Vagina (tissue), 2 donors: ENCODE data around the gene BMP2. TPM values are rescaled to one million over a fixed set of nuclear protein-coding genes. Genes with fewer than 3 reads are reported as not detected.

Source experiments
- DNase-seq, 2 donors: peaks; one replicate each; pipeline ENCODE4 v3.0.0-alpha.2; 2017; ENCODE audit errors: extremely low spot score in 2 of 2
- H3K27ac ChIP-seq: fragments of 200-600 bp; sonication (generic); one replicate; pipeline ENCODE4 v1.5.1; 2019
- H3K27me3 ChIP-seq: fragments of 200-600 bp; sonication (generic); one replicate; pipeline ENCODE4 v1.5.1; 2019
- H3K36me3 ChIP-seq, 2 donors: fragments of 200-600 bp; sonication (generic); one replicate each; pipeline ENCODE4 v1.5.1; 2017 to 2019
- H3K4me1 ChIP-seq: fragments of 200-600 bp; sonication (generic); one replicate; pipeline ENCODE4 v1.5.1; 2019
- H3K4me3 ChIP-seq, 2 donors: fragments of 200-600 bp; sonication (generic); 1 replicate in 1 of 2; 2 replicates in 1 of 2; pipeline ENCODE4 v1.5.1; 2016 to 2019
- H3K9me3 ChIP-seq: fragments of 200-600 bp; sonication (generic); one replicate; pipeline ENCODE4 v1.5.1; 2019
- CTCF ChIP-seq, 3 experiments: fragments of 450-650 bp in 2 of 3; fragments of 200-600 bp in 1 of 3; sonication (generic) in 1 of 3; IDR thresholded peaks; one replicate each; pipeline ENCODE4 v1.5.1; 2017 to 2019; ENCODE audit warnings: antibody characterized with exemption in 3 of 3, mild to moderate bottlenecking in 2 of 3, moderate library complexity in 2 of 3
- POLR2A ChIP-seq, 2 donors: fragments of 450-650 bp; IDR thresholded peaks; one replicate each; pipeline ENCODE4 v1.6.1; 2017; ENCODE audit warnings: antibody characterized with exemption in 2 of 2, mild to moderate bottlenecking in 2 of 2, moderate library complexity in 2 of 2
- POLR2AphosphoS5 ChIP-seq, 2 donors: sonication (generic); formaldehyde crosslinking; IDR thresholded peaks; one replicate each; pipeline ENCODE4 v1.9.0; 2017; ENCODE audit warnings: antibody characterized with exemption in 2 of 2, mild to moderate bottlenecking in 2 of 2, low read depth in 1 of 2; ENCODE audit not compliant: insufficient read depth in 1 of 2
- intact Hi-C: fragments of 100-400 bp; cut with DNase I; formaldehyde crosslinking; loops from one replicate; pipeline ENCODE4 v1.15.1; 2023
- total RNA-seq: library from RNA; depleted of rRNA; stranded (reverse); fragments of >200 nt; gene quantifications from one replicate; pipeline ENCODE4 v1.2.3, GENCODE V29; 2016

BMP2 gene
- total RNA-seq, 1 donor from 2014 or later, result 8.6 TPM

GRCh38 chr20:6756693-6757595, 10.5 kb upstream of the BMP2 start:
- DNase-seq, result no peak
- intact Hi-C loops, result no loop called here
- no peak for TF ChIP-seq POLR2A (IDR thresholded peaks at IDR 0.05)
- TF ChIP-seq CTCF (IDR thresholded peaks at IDR 0.05), result no peak
- no peak for TF ChIP-seq POLR2AphosphoS5 (IDR thresholded peaks at IDR 0.05; ENCODE audit: insufficient read depth in 1 of 2, low read depth in 1 of 2)
- H3K9me3 ChIP-seq, result no peaks in the 10 kb centered on the region
- H3K27ac ChIP-seq, result no peak overlapping the region
- no peak overlapping the region for H3K4me3 ChIP-seq
- no peaks in the 10 kb centered on the region for H3K27me3 ChIP-seq
- H3K36me3 ChIP-seq, result no peaks in the 10 kb centered on the region
- no peaks in the 10 kb centered on the region for H3K4me1 ChIP-seq

GRCh38 chr20:6764619-6765018, 2.9 kb upstream of the BMP2 start:
- no peak for DNase-seq
- Histone ChIP-seq H3K36me3 (no peaks in the 10 kb centered on the region), H3K27ac (no peak overlapping the region), H3K4me1 (peaks cover 12% of the 10 kb centered on the region), H3K9me3 (no peaks in the 10 kb centered on the region), H3K4me3 (no peak overlapping the region), H3K27me3 (no peaks in the 10 kb centered on the region)
- TF ChIP-seq POLR2AphosphoS5 (IDR thresholded peaks at IDR 0.05; ENCODE audit: insufficient read depth in 1 of 2, low read depth in 1 of 2) (no peak), CTCF (IDR thresholded peaks at IDR 0.05) (no peak), POLR2A (IDR thresholded peaks at IDR 0.05) (no peak)
- intact Hi-C loops, result no loop called here

GRCh38 chr20:6765469-6766058, 1.9 kb upstream of the BMP2 start:
- Histone ChIP-seq H3K27ac (no peak overlapping the region), H3K4me3 (no peak overlapping the region), H3K4me1 (peaks cover 22% of the 10 kb centered on the region), H3K27me3 (no peaks in the 10 kb centered on the region), H3K36me3 (no peaks in the 10 kb centered on the region), H3K9me3 (no peaks in the 10 kb centered on the region)
- intact Hi-C loops, result no loop called here
- TF ChIP-seq POLR2A (IDR thresholded peaks at IDR 0.05), result no peak
- TF ChIP-seq CTCF (IDR thresholded peaks at IDR 0.05), result peak; percentile 26 to 42 (median 40)
- TF ChIP-seq POLR2AphosphoS5 (IDR thresholded peaks at IDR 0.05; ENCODE audit: insufficient read depth in 1 of 2, low read depth in 1 of 2), result peak in 1 of 2 donors; percentile 20
- DNase-seq, result no peak

- TF ChIP-seq POLR2AphosphoS5 (IDR thresholded peaks at IDR 0.05; ENCODE audit: insufficient read depth in 1 of 2, low read depth in 1 of 2) (no peak), CTCF (IDR thresholded peaks at IDR 0.05) (no peak), POLR2A (IDR thresholded peaks at IDR 0.05) (no peak)
- DNase-seq, result no peak
- H3K27me3 ChIP-seq, result no peaks in the 10 kb centered on the region
- no peaks in the 10 kb centered on the region for H3K9me3 ChIP-seq
- no peak overlapping the region for H3K4me3 ChIP-seq
- no peak overlapping the region for H3K27ac ChIP-seq
- intact Hi-C loops, result no loop called here
- no peaks in the 10 kb centered on the region for H3K36me3 ChIP-seq
- H3K4me1 ChIP-seq, result peaks cover 29% of the 10 kb centered on the region
These were observed 1.1 kb upstream of the BMP2 start for GRCh38 chr20:6766433-6766832.

GRCh38 chr20:6767126-6767535, 355 bp upstream of the BMP2 start:
- H3K27ac ChIP-seq, result no peak overlapping the region
- intact Hi-C loops, result no loop called here
- no peak for DNase-seq

More at GRCh38 chr20:6767126-6767535, 355 bp upstream of the BMP2 start:
- no peaks in the 10 kb centered on the region for H3K36me3 ChIP-seq
- H3K4me1 ChIP-seq, result peaks cover 29% of the 10 kb centered on the region
- H3K4me3 ChIP-seq, result peak overlapping the region; percentile 74 to 85
- TF ChIP-seq POLR2A (IDR thresholded peaks at IDR 0.05), result no peak
- TF ChIP-seq CTCF (IDR thresholded peaks at IDR 0.05), result no peak
- no peak for TF ChIP-seq POLR2AphosphoS5 (IDR thresholded peaks at IDR 0.05; ENCODE audit: insufficient read depth in 1 of 2, low read depth in 1 of 2)
- H3K27me3 ChIP-seq, result no peaks in the 10 kb centered on the region
- H3K9me3 ChIP-seq, result no peaks in the 10 kb centered on the region
